HepG2 (cell line): Measurements from ENCODE around the gene TMEM135. TPM values are rescaled to one million over a fixed set of nuclear protein-coding genes. Genes with fewer than 3 reads are reported as not detected.

ENCODE experiments used
- ATAC-seq: fragments of 200-7000 bp; cut with Tn5 transposase; 3 replicates; pipeline ENCODE4 v1.9.1; 2020; ENCODE audit warnings: mild to moderate bottlenecking, moderate library complexity
- BruUV-seq: library from RNA; stranded (reverse); fragments of 400-500 nt; replicated peaks from 2 replicates; lab custom pipeline; 2021; lab: Mats Ljungman, UMichigan
- CTCF ChIA-PET: fragments of 300-600 bp; formaldehyde crosslinking; extraction: SDS; loops from one replicate; lab custom pipeline; 2021; ENCODE audit warnings: low total read pairs, inconsistent platforms, low intra/inter-chr PET ratio; lab: Yijun Ruan, JAX
- POLR2A ChIA-PET: fragments of 350-600 bp; sonication (Branson Sonifier 250); formaldehyde crosslinking; loops from one replicate; lab custom pipeline; 2020; ENCODE audit warnings: antibody characterized with exemption, inconsistent platforms; lab: Yijun Ruan, JAX
- DNase-seq: peaks from one replicate; pipeline ENCODE4 v3.0.0-alpha.2; 2015; ENCODE audit warnings: low spot score
- FAIRE-seq: peaks from 3 replicates; lab custom pipeline; 2011; peaks lifted over from hg19 to GRCh38; lab: Jason Lieb, UNC
- H2AFZ ChIP-seq: one replicate; pipeline ENCODE4 v1.6.1; 2011; ENCODE audit warnings: low read length, inconsistent platforms
- H3K27ac ChIP-seq: fragments of 300-600 bp; 3 replicates; pipeline ENCODE4 v1.8.0; 2011; ENCODE audit warnings: mixed run types, mild to moderate bottlenecking, mixed read lengths, low read length, inconsistent platforms; ENCODE audit not compliant: insufficient read depth; ENCODE audit errors: extremely low read length
- H3K27me3 ChIP-seq, 2 experiments: fragments of 200-600 bp in 1 of 2; 2 replicates in 1 of 2; 3 replicates in 1 of 2; pipeline versions ENCODE4 v1.6.0 to v1.8.0; 2011; ENCODE audit warnings: low read length in 2 of 2, mild to moderate bottlenecking in 2 of 2, moderate library complexity in 2 of 2, inconsistent platforms in 1 of 2; ENCODE audit not compliant: insufficient read depth in 2 of 2, control insufficient read depth in 1 of 2
- H3K36me3 ChIP-seq, 2 experiments: fragments of 200-600 bp in 1 of 2; replicated peaks in 1 of 2; 2 replicates in 1 of 2; 3 replicates in 1 of 2; pipeline versions ENCODE4 v1.5.1 to v1.8.0; 2011; ENCODE audit warnings: low read length in 2 of 2, inconsistent platforms in 1 of 2; ENCODE audit not compliant: insufficient read depth in 2 of 2, control insufficient read depth in 1 of 2
- H3K4me1 ChIP-seq: 2 replicates; pipeline ENCODE4 v1.5.1; 2012; ENCODE audit warnings: low read length, inconsistent platforms; ENCODE audit not compliant: insufficient read depth
- H3K4me2 ChIP-seq: 2 replicates; pipeline ENCODE4 v1.6.0; 2011; ENCODE audit warnings: low read depth, low read length, inconsistent platforms
- H3K4me3 ChIP-seq, 3 experiments: fragments of 200-600 bp in 1 of 3; sonication (generic), shearing (Covaris generic) in 1 of 3; replicated peaks in 1 of 3; 2 replicates each; pipeline ENCODE4 v1.5.1; 2011 to 2016; ENCODE audit warnings: low read length in 3 of 3, inconsistent platforms in 2 of 3, low read depth in 2 of 3, mild to moderate bottlenecking in 2 of 3, control low read depth in 1 of 3, mixed read lengths in 1 of 3; ENCODE audit not compliant: insufficient read depth in 1 of 3
- H3K79me2 ChIP-seq: one replicate; pipeline ENCODE4 v1.6.1; 2011; ENCODE audit warnings: low read length, inconsistent platforms; ENCODE audit not compliant: insufficient read depth
- H3K9ac ChIP-seq: 2 replicates; pipeline ENCODE4 v1.6.0; 2011; ENCODE audit warnings: mild to moderate bottlenecking, low read depth, low read length, inconsistent platforms; ENCODE audit not compliant: insufficient read depth
- H3K9me3 ChIP-seq: 2 replicates; pipeline ENCODE4 v1.5.1; 2012; ENCODE audit warnings: mild to moderate bottlenecking, low read length
- H4K20me1 ChIP-seq: 2 replicates; pipeline ENCODE4 v1.6.0; 2011; ENCODE audit warnings: inconsistent platforms, mild to moderate bottlenecking, low read length, moderate library complexity; ENCODE audit not compliant: insufficient read depth
- DZIP1 ChIP-seq: sonication (generic); formaldehyde crosslinking; IDR thresholded peaks from 2 replicates; pipeline ENCODE4 v1.5.0; 2020; ENCODE audit warnings: mild to moderate bottlenecking, missing genetic modification reagents
- GATAD2A ChIP-seq: IDR thresholded peaks from 2 replicates; pipeline ENCODE4 v1.6.1; 2016
- HNRNPL ChIP-seq: fragments of 200-400 bp; formaldehyde crosslinking; IDR thresholded peaks from 2 replicates; pipeline ENCODE4 v1.6.1; 2017; ENCODE audit warnings: mild to moderate bottlenecking, low read depth, low read length
- MED13 ChIP-seq: sonication (generic); formaldehyde crosslinking; IDR thresholded peaks from 2 replicates; pipeline ENCODE4 v1.5.0; 2020; ENCODE audit warnings: missing genetic modification reagents
- NCOA2 ChIP-seq: sonication (generic); formaldehyde crosslinking; IDR thresholded peaks from 2 replicates; pipeline ENCODE4 v1.8.0; 2022; ENCODE audit warnings: inconsistent platforms
- NR2C2 ChIP-seq: sonication (generic); formaldehyde crosslinking; IDR thresholded peaks from 2 replicates; pipeline ENCODE4 v1.4.0; 2020; ENCODE audit warnings: missing genetic modification reagents, mild to moderate bottlenecking, moderate library complexity, borderline replicate concordance
- PAXIP1 ChIP-seq: sonication (generic); formaldehyde crosslinking; conservative IDR thresholded peaks from 2 replicates; pipeline ENCODE4 v1.4.0; 2020; ENCODE audit warnings: mild to moderate bottlenecking, missing genetic modification reagents, moderate library complexity
- SOX5 ChIP-seq: IDR thresholded peaks from 2 replicates; pipeline ENCODE4 v1.6.1; 2016; ENCODE audit warnings: borderline replicate concordance
- TBX2 ChIP-seq: sonication (generic); formaldehyde crosslinking; IDR thresholded peaks from 2 replicates; pipeline ENCODE4 v1.5.0; 2020; ENCODE audit warnings: missing genetic modification reagents, mild to moderate bottlenecking, borderline replicate concordance
- ZNF207 ChIP-seq: fragments of 450-650 bp; IDR thresholded peaks from 2 replicates; pipeline ENCODE4 v1.6.1; 2016; ENCODE audit warnings: antibody characterized with exemption, borderline replicate concordance
- ZNF282 ChIP-seq: fragments of 450-650 bp; IDR thresholded peaks from 2 replicates; pipeline ENCODE4 v1.6.1; 2018; ENCODE audit not compliant: partially characterized antibody
- ZNF296 ChIP-seq: sonication (generic); formaldehyde crosslinking; conservative IDR thresholded peaks from 2 replicates; pipeline ENCODE4 v1.5.0; 2020; ENCODE audit warnings: mild to moderate bottlenecking, missing genetic modification reagents
- ZNF703 ChIP-seq: sonication (generic); formaldehyde crosslinking; IDR thresholded peaks from 2 replicates; pipeline ENCODE4 v1.5.1; 2020; ENCODE audit warnings: missing genetic modification reagents, mild to moderate bottlenecking, moderate library complexity, borderline replicate concordance
- ZZZ3 ChIP-seq: sonication (generic); formaldehyde crosslinking; IDR thresholded peaks from 2 replicates; pipeline ENCODE4 v1.4.0; 2020; ENCODE audit warnings: missing genetic modification reagents, mild to moderate bottlenecking, borderline replicate concordance
- whole genome bisulfite sequencing: methylation state at CpG from one replicate; pipeline ENCODE4 v1.1.6; 2017; ENCODE audit warnings: low lambda C conversion rate; 5-methylcytosine and 5-hydroxymethylcytosine counted together
- in situ Hi-C: cut with HindIII; loops from 2 replicates; pipeline ENCODE4 v1.10.0; 2017; ENCODE audit warnings: low pct_unique_long_range_greater_than_20kb; ENCODE audit not compliant: extremely low pct_ligation_motif_present
- intact Hi-C: fragments of 100-400 bp; cut with micrococcal nuclease; formaldehyde crosslinking; loops from one replicate; pipeline ENCODE4 v1.10.0; 2022; ENCODE audit not compliant: unreplicated experiment
- polyA plus RNA-seq, 8 experiments: library from polyadenylated mRNA; depleted of rRNA in 3 of 8; stranded (reverse) in 7 of 8; unstranded in 1 of 8; fragments of >200 nt; fragmentation: Illumina TruSeq in 4 of 8; extraction: Trizol in 4 of 8; gene quantifications; 2 replicates each; pipeline versions ENCODE4 v1.2.1 to v1.2.3, GENCODE V29; 2011 to 2016; ENCODE audit warnings: low read depth in 4 of 8, missing spikeins in 1 of 8, mixed read lengths in 1 of 8; ENCODE audit not compliant: insufficient read depth in 1 of 8
- total RNA-seq, 5 experiments: library from RNA; depleted of rRNA; stranded (reverse); fragments of >200 nt; fragmentation: Illumina TruSeq; extraction: Trizol; gene quantifications; 2 replicates each; pipeline ENCODE4 v1.2.3, GENCODE V29; 2016; ENCODE audit warnings: low read depth in 1 of 5
- TF ChIP-seq, protein P1 (sequence below): sonication (generic); formaldehyde crosslinking; IDR thresholded peaks from 2 replicates; pipeline ENCODE4 v1.4.0; 2020; ENCODE audit warnings: missing genetic modification reagents, borderline replicate concordance
- TF ChIP-seq, protein P2 (sequence below): sonication (generic); IDR thresholded peaks from 2 replicates; pipeline ENCODE4 v1.6.1; 2016; ENCODE audit warnings: low read depth, borderline replicate concordance

Gene TMEM135
- total and polyA plus RNA-seq, 2 of the 13 experiments (the other 11 are each of a cell fraction or from before 2014, with no cell fraction given) = 36.6 to 88.9 TPM

GRCh38 chr11:86999388-86999787, 38.3 kb upstream of the TMEM135 start:
- whole genome bisulfite sequencing = 44% methylated on average over 1 of the region's 1 CpG
- no peaks in the 10 kb centered on the region for H3K27me3 ChIP-seq
- H3K9me3 ChIP-seq = no peaks in the 10 kb centered on the region
- intact Hi-C loops = no loop called here
- no peaks in the 10 kb centered on the region for H4K20me1 ChIP-seq
- CTCF ChIA-PET = no interaction called here
- no peaks in the 10 kb centered on the region for H3K79me2 ChIP-seq
- DNase-seq (peak; percentile 61), ATAC-seq (peak; percentile 63), FAIRE-seq (no peak)
- H3K27ac ChIP-seq = peak overlapping the region; percentile 87
- H3K36me3 ChIP-seq = no peaks in the 10 kb centered on the region
- H3K4me2 ChIP-seq = peak overlapping the region; percentile 76
- H2AFZ ChIP-seq = peak overlapping the region; percentile 24
- peak overlapping the region; percentile 72 for H3K9ac ChIP-seq
- BruUV-seq = no TSS peak
- in situ Hi-C loops = loop anchor here (5.0 kb wide), 1 partner anchor 42 kb away; the partner anchor contains the start of gene FZD4
- peak overlapping the region; percentile 31 to 48 (median 34) for H3K4me3 ChIP-seq
- POLR2A ChIA-PET = interaction anchor here (1.3 to 2.8 kb wide), 8 partner anchors 16 to 60 kb away, joined by 7 to 47 read pairs (median 10); partner anchors contain the start of genes FZD4 and TMEM135
- peaks cover 88% of the 10 kb centered on the region for H3K4me1 ChIP-seq
- TF ChIP-seq HNRNPL (no peak), ZNF282 (no peak), GATAD2A (CRISPR knock-in tag) (peak; percentile 24; the same call in 1 of the 2 replicates), ZZZ3 (CRISPR knock-in tag) (no peak), NCOA2 (CRISPR knock-in tag) (no peak), DZIP1 (CRISPR knock-in tag) (no peak), ZNF703 (CRISPR knock-in tag) (no peak), NR2C2 (CRISPR knock-in tag) (no peak), TBX2 (CRISPR knock-in tag) (no peak), SOX5 (CRISPR knock-in tag) (0 out of 2 replicates have a peak, but pooled peaks have one; percentile 23), PAXIP1 (CRISPR knock-in tag) (0 out of 2 replicates have a peak, but pooled peaks have one; percentile 12), MED13 (CRISPR knock-in tag) (no peak), ZNF296 (CRISPR knock-in tag) (no peak), ZNF207 (no peak)
- TF ChIP-seq, protein P1, sequence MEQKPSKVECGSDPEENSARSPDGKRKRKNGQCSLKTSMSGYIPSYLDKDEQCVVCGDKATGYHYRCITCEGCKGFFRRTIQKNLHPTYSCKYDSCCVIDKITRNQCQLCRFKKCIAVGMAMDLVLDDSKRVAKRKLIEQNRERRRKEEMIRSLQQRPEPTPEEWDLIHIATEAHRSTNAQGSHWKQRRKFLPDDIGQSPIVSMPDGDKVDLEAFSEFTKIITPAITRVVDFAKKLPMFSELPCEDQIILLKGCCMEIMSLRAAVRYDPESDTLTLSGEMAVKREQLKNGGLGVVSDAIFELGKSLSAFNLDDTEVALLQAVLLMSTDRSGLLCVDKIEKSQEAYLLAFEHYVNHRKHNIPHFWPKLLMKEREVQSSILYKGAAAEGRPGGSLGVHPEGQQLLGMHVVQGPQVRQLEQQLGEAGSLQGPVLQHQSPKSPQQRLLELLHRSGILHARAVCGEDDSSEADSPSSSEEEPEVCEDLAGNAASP = no peak
- TF ChIP-seq, protein P2, sequence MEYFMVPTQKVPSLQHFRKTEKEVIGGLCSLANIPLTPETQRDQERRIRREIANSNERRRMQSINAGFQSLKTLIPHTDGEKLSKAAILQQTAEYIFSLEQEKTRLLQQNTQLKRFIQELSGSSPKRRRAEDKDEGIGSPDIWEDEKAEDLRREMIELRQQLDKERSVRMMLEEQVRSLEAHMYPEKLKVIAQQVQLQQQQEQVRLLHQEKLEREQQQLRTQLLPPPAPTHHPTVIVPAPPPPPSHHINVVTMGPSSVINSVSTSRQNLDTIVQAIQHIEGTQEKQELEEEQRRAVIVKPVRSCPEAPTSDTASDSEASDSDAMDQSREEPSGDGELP = no peak
